Measurements from ENCODE around the gene CDC5L.
"Not testable (repeated sequence)": the region's sequence is repeated elsewhere in the genome, so short reads cannot be mapped to it uniquely, and the experiment has no call there.

CDC5L gene

GRCh38 chr6:44422531-44422930 lies 35.0 kb downstream of the CDC5L start:
- no peak for DNase-seq

DNA sequence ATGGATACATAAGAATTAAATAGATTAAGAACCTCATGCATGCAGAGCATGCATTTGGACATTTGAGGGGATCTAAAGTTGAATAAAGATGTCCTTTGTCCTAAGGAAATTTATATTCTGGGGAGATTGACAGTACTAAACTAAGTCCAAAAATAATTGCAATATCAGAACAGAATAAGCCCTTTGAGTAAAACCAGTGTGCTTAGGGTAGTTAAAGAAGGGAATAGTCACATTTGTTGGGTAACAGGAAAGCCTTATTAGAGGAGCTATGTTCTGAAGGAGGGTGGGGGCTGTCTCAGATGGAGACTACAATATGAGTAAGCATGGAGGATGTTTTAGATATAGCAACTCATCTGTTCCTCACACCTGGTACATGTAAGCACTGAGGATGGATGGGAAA lies 35.8 kb downstream of the CDC5L start:
- DNase-seq = no peak

- no peak for DNase-seq
Measured at GRCh38 chr6:44425951-44426350, 38.4 kb downstream of the CDC5L start.

DNA sequence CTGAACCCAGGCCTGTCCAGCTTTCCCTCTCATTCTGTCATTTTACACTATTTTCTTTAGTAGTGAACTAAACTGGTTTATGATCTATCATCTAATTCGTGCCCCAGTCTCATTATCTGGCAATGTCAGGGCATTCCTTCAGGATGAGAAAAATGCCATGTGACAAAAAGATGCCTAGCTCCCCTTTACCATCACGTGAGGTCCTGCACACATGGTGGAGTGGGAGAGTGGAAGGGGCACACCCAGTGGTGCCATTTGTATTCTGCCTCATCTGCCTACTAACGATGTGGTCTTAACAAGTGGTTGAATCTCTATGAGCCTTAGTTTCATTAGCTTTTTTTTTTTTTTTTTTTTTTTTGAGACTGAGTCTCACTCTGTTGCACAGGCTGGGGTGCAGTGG lies 41.2 kb downstream of the CDC5L start:
- no peak for DNase-seq

DNA sequence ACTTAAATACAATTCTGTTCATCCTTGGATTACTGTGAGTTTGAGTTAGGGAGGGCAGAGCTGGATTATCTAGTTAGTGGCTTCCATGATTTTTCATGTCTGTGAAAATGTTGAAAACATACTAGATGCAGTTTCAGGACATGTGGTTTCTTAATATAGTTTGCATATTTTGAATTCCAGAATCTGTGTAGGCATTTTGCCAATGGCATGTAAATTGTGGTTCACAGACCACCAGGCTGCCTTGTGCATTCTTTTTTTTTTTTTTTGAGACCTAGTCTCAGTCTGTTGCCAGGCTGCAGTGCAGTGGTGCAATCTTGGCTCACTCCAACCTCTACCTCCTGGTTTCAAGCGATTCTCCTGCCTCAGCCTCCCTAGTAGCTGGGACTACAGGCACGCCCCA lies 42.8 kb downstream of the CDC5L start:
- no peak for DNase-seq

DNA sequence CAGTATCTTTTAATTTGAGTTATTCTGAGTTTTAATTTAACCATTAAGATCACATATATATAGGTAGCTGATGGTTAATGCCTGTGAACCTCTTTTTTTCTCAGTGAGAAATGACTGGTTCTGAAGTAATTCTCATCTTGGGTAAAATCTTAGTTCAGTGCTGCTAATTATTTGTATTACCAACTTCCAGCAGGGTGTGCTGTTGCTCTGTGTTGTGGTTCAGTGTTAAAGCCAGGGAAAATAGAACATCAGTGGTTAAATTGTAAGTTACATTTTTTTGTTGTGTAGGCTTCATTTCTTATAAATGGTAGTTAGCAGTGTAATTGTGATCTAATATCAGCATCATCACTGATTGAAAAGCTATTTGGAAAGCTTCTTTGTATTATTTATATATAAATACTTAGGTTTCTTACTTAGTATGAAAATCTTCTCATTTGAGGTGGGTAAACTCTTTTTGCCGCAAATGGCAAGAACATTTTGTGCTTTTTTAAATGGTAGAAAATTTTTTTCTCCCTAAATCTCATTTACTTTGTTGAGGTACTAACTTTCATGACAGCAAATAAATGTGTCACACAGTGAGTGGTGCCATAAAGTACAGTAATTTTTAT lies 43.7 kb downstream of the CDC5L start:
- no peak for DNase-seq

GRCh38 chr6:44432227-44432626 lies 44.7 kb downstream of the CDC5L start:
- no peak for DNase-seq

GRCh38 chr6:44432726-44433125 lies 45.2 kb downstream of the CDC5L start:
- no peak for DNase-seq

GRCh38 chr6:44435500-44435899 lies 48.0 kb downstream of the CDC5L start:
- no peak for DNase-seq

DNA sequence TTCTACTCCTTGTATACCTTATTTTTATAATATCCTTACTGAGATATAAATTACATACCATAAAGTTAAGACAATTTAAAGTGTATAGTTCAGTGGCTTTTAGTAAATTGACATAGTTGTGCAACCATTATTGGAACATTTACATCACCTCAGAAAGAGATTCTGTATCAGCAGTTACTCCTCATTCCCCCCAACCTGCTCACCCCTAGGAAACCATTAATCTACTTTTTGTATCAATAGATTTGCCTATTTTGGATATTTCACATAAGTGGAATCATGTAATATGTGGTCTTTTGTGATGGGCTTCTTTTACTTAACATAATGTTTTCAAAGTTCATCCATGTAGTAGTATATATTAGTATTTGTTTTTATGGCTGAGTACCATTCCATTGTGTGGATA lies 51.3 kb downstream of the CDC5L start:
- DNase-seq = no peak

- no peak for DNase-seq
Measured at GRCh38 chr6:44439270-44440045, 52.0 kb downstream of the CDC5L start.

- DNase-seq = no peak
Measured at GRCh38 chr6:44441091-44441855, 53.8 kb downstream of the CDC5L start.

DNA sequence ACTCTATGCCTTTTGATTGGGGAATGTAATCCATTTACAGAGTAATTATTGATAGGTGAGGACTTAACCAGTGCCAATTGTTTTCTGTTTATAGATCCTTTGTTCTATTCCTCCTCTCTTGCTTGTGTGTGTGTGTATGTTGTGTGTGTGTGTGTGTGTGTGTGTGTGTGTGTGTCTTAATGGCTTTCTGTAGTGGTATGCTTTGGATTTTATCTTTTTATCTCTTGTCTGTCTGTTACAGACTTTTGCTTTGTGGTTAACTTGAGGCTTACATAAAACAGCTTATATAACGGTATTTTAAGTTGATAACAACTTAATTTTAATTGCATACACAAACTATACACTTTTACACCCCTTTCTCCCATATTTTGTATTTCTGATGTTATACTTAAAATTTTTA lies 54.7 kb downstream of the CDC5L start:
- DNase-seq = no peak

- no peak for DNase-seq
Measured at GRCh38 chr6:44442833-44443444, 55.4 kb downstream of the CDC5L start.

DNA sequence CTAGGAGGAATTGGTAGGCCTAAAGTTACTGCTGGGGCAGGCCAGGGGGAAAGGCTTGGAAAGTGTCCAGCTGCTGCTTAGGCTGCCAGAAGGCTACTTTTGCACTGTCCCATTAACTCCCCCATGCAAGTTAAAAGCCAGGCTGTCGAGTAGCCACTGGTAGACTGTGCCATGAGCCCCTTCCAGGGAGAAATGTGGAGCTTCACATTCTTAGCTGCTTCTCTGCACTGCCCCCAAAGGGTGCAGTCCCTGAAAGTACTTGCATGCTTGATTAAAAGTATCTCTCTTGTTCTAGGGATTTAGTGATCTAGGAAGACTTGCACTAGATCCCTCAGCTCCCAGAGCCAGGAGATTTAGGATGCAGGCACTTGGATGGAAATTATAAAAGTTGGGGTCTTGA lies 57.3 kb downstream of the CDC5L start:
- DNase-seq = no peak

- no peak for DNase-seq
Measured at GRCh38 chr6:44446626-44447300, 59.3 kb downstream of the CDC5L start.

DNA sequence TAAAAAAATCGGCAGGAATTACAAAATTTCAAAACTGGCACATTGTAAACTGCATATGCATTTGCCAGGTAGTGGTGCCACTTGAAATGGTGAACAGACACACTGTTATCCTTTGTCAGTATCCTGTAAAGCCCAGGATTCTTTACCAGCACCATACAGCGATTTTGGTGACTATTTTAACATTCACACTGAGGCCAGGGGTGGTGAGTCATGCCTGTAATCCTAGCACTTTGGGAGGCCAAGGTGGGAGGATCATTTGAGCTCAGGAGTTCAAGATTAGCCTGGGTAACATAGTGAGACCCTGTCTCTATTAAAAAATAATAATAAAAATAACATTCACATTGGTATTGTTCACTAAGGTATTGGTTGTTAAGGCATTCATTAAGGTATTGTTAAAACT lies 61.7 kb downstream of the CDC5L start:
- DNase-seq = not testable (repeated sequence)

DNA sequence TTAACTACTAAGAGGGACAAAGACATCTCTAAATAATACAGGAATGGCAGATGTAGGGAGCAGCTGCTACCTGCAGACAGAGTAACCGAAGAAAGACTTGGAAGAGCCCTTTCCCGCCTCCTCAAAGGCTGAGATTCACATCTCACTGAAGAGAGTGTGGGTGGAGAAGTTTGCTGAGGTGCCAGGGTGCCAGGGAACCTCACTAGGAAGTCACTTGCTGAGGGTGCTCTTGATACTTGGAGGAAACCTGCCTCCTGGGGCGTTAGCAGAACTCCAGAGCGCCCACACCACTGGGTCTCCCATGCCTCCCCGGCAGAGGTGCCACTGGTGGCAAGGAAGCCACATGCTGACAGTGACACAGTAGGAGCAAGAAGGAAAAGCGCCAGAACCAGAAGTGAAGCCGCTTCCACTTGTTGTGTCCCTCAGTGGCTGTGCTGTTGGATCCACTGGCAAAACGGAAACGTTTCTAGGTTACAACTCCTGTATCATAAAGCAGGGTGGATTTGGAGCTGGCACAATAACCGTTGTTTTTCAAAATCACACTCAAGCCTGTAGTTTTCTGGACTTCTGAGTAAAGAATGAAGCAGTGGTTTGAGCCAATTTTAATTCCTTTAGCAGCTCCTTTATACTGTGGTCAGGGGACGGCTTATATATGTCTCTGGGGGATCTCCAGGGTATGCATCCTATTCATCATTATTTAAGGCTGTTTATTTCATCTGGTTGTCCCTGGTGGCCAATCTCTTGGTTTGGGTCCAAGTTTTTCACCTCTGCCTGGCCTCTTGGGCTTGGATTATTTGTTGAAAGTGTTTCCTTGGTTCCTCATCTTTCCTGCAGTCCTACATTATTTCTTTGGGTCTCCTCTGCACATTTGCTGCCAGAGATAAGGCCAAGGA lies 64.5 kb downstream of the CDC5L start:
- DNase-seq = no peak

- no peak for DNase-seq
Measured at GRCh38 chr6:44452725-44453124, 65.2 kb downstream of the CDC5L start.

DNA sequence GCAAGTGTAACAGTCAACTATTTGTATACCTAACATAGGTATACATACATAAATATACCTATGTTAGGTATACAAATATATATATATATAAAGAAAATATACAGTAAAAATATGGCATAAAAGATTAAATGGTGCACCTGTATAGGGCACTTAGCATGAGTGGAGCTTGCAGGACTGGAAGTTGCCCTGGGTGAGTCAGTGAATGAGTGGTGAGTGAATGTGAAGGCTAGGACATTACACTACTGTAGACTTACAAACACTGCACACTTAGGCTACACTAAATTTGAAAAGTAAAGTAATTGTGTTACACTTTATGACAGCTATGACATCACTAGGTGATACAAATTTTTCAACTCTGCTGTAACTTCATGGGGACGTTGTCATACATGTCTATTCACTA lies 65.6 kb downstream of the CDC5L start:
- no peak for DNase-seq

DNA sequence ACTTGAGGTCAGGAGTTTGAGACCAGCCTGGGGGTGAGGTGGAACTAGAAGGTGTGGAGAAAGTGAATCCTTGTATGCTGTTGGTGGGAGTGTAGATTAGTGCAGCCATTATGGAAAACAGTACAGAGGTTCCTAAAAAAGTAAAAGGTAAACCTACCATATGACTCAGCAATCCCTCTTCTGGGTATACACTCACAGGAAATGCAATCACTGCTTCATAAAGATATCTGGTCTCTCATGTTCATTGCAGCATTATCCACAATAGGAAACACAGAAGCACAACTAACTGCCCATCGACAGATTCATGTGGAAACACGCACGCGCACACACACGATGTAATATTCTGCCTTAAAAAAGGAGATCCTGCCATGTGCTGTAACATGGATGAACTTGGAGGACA lies 66.7 kb downstream of the CDC5L start:
- DNase-seq = no peak

All from NCI-H2029 (cell line).